H9 (cell line): ENCODE measurements around the gene CDK14. TPM values are rescaled to one million over a fixed set of nuclear protein-coding genes. Genes with fewer than 3 reads are reported as not detected.

ENCODE experiments used
- DNase-seq: peaks from one replicate; pipeline ENCODE4 v3.0.0-alpha.2; 2017
- H2AFZ ChIP-seq: one replicate; pipeline ENCODE4 v1.6.1; 2013; ENCODE audit warnings: mild to moderate bottlenecking, low read length, control low read depth, moderate library complexity
- H2AK5ac ChIP-seq: 2 replicates; pipeline ENCODE4 v1.6.1; 2013; ENCODE audit warnings: low read length, control low read depth, mixed read lengths; ENCODE audit not compliant: insufficient read length
- H2BK120ac ChIP-seq: one replicate; pipeline ENCODE4 v1.6.1; 2013; ENCODE audit warnings: low read depth, mild to moderate bottlenecking, low read length, control low read depth, inconsistent platforms; ENCODE audit not compliant: poor library complexity, severe bottlenecking
- H2BK12ac ChIP-seq: 2 replicates; pipeline ENCODE4 v1.6.1; 2013; ENCODE audit warnings: low read length, control low read depth, mixed read lengths, low read depth; ENCODE audit not compliant: insufficient read length
- H2BK15ac ChIP-seq: 2 replicates; pipeline ENCODE4 v1.6.1; 2013; ENCODE audit warnings: low read depth, low read length, control low read depth
- H2BK20ac ChIP-seq: one replicate; pipeline ENCODE4 v1.6.1; 2013; ENCODE audit warnings: low read depth, mild to moderate bottlenecking, low read length, control low read depth, inconsistent platforms; ENCODE audit not compliant: poor library complexity, severe bottlenecking
- H2BK5ac ChIP-seq: 2 replicates; pipeline ENCODE4 v1.6.1; 2013; ENCODE audit warnings: low read length, control low read depth, mixed read lengths; ENCODE audit not compliant: insufficient read length
- H3K14ac ChIP-seq: 2 replicates; pipeline ENCODE4 v1.6.1; 2013; ENCODE audit warnings: low read length, control low read depth; ENCODE audit not compliant: insufficient read depth
- H3K18ac ChIP-seq: 2 replicates; pipeline ENCODE4 v1.6.1; 2013; ENCODE audit warnings: low read depth, mild to moderate bottlenecking, mixed read lengths, low read length, control low read depth; ENCODE audit not compliant: insufficient read length
- H3K23ac ChIP-seq: 2 replicates; pipeline ENCODE4 v1.6.1; 2013; ENCODE audit warnings: low read length, control low read depth, mixed read lengths, low read depth; ENCODE audit not compliant: insufficient read length
- H3K23me2 ChIP-seq: 2 replicates; pipeline ENCODE4 v1.6.1; 2013; ENCODE audit warnings: low read depth, mild to moderate bottlenecking, mixed read lengths, low read length, control low read depth; ENCODE audit not compliant: insufficient read length, poor library complexity, severe bottlenecking
- H3K27ac ChIP-seq: 2 replicates; pipeline ENCODE4 v1.5.1; 2013; ENCODE audit warnings: low read length, control low read depth, mixed read lengths, low read depth; ENCODE audit not compliant: insufficient read length
- H3K27me3 ChIP-seq: 2 replicates; pipeline ENCODE4 v1.6.1; 2013; ENCODE audit warnings: low read length, control low read depth, inconsistent platforms; ENCODE audit not compliant: insufficient read depth
- H3K4ac ChIP-seq: 2 replicates; pipeline ENCODE4 v1.6.1; 2013; ENCODE audit warnings: low read depth, mild to moderate bottlenecking, control low read depth, inconsistent platforms, low read length, moderate library complexity
- H3K4me1 ChIP-seq: 2 replicates; pipeline ENCODE4 v1.6.1; 2013; ENCODE audit warnings: low read length, control low read depth, inconsistent platforms; ENCODE audit not compliant: insufficient read depth
- H3K4me2 ChIP-seq: 2 replicates; pipeline ENCODE4 v1.6.1; 2013; ENCODE audit warnings: low read length, control low read depth, mixed read lengths; ENCODE audit not compliant: insufficient read length, insufficient read depth
- H3K56ac ChIP-seq: 2 replicates; pipeline ENCODE4 v1.6.1; 2013; ENCODE audit warnings: low read depth, mild to moderate bottlenecking, mixed read lengths, low read length, control low read depth; ENCODE audit not compliant: insufficient read length
- H3K79me1 ChIP-seq: 2 replicates; pipeline ENCODE4 v1.6.1; 2013; ENCODE audit warnings: low read depth, mild to moderate bottlenecking, moderate library complexity, low read length, control low read depth, inconsistent platforms; ENCODE audit not compliant: insufficient read depth, poor library complexity, severe bottlenecking
- H3K79me2 ChIP-seq: 2 replicates; pipeline ENCODE4 v1.6.1; 2013; ENCODE audit warnings: low read length, control low read depth, inconsistent platforms; ENCODE audit not compliant: insufficient read depth
- H3K9ac ChIP-seq: 2 replicates; pipeline ENCODE4 v1.6.1; 2013; ENCODE audit warnings: low read length, control low read depth, mixed read lengths; ENCODE audit not compliant: insufficient read length; ENCODE audit errors: extremely low read depth
- H3K9me3 ChIP-seq: one replicate; pipeline ENCODE4 v1.6.1; 2013; ENCODE audit warnings: low read depth, low read length, inconsistent platforms; ENCODE audit not compliant: control insufficient read depth
- H3T11ph ChIP-seq: one replicate; pipeline ENCODE4 v1.6.1; 2013; ENCODE audit warnings: mild to moderate bottlenecking, low read length, control low read depth, inconsistent platforms
- H4K20me1 ChIP-seq: one replicate; pipeline ENCODE4 v1.6.1; 2013; ENCODE audit not compliant: control insufficient read depth, insufficient read length, insufficient read depth
- H4K5ac ChIP-seq: 2 replicates; pipeline ENCODE4 v1.6.1; 2013; ENCODE audit warnings: low read depth, mild to moderate bottlenecking, mixed read lengths, low read length, control low read depth; ENCODE audit not compliant: insufficient read length
- H4K8ac ChIP-seq: replicated peaks from 2 replicates; pipeline ENCODE4 v1.6.1; 2013; ENCODE audit warnings: low read length, control low read depth, mixed read lengths, low read depth; ENCODE audit not compliant: insufficient read length
- H4K91ac ChIP-seq: 2 replicates; pipeline ENCODE4 v1.6.1; 2013; ENCODE audit warnings: low read depth, mild to moderate bottlenecking, moderate library complexity, mixed read lengths, low read length, control low read depth; ENCODE audit not compliant: insufficient read length
- H3K27ac Mint-ChIP-seq, 3 experiments: 2 replicates in 2 of 3; 3 replicates in 1 of 3; pipeline ENCODE4 v1.8.0; 2020 to 2021; ENCODE audit warnings: mixed read lengths in 3 of 3, mild to moderate bottlenecking in 1 of 3, moderate library complexity in 1 of 3
- H3K27me3 Mint-ChIP-seq: 2 replicates; pipeline ENCODE4 v1.8.0; 2021; ENCODE audit warnings: low read depth, mild to moderate bottlenecking, moderate library complexity, mixed read lengths
- H3K36me3 Mint-ChIP-seq, 3 experiments: 2 replicates in 2 of 3; 3 replicates in 1 of 3; pipeline ENCODE4 v1.8.0; 2020 to 2021; ENCODE audit warnings: low read depth in 3 of 3, mixed read lengths in 3 of 3; ENCODE audit not compliant: insufficient read depth in 1 of 3
- H3K4me1 Mint-ChIP-seq, 2 experiments: 2 replicates each; pipeline ENCODE4 v1.8.0; 2020; ENCODE audit warnings: mixed read lengths in 2 of 2
- H3K4me3 Mint-ChIP-seq, 2 experiments: 2 replicates in 1 of 2; 3 replicates in 1 of 2; pipeline ENCODE4 v1.8.0; 2020 to 2021; ENCODE audit warnings: mild to moderate bottlenecking in 2 of 2, mixed read lengths in 2 of 2, moderate library complexity in 1 of 2
- H3K9me3 Mint-ChIP-seq, 2 experiments: 2 replicates in 1 of 2; 3 replicates in 1 of 2; pipeline ENCODE4 v1.8.0; 2020; ENCODE audit warnings: mild to moderate bottlenecking in 2 of 2, mixed read lengths in 2 of 2, moderate library complexity in 1 of 2
- WGBS: extraction: QIAGEN DNeasy Blood & Tissue Kit; methylation state at CpG from one replicate; pipeline ENCODE4 v1.1.7; 2013; ENCODE audit warnings: missing lambda C conversion rate, low lambda C conversion rate, mixed read lengths; ENCODE audit not compliant: insufficient read length; ENCODE audit errors: extremely low coverage; 5-methylcytosine and 5-hydroxymethylcytosine counted together
- total RNA-seq: library from RNA; stranded (reverse); gene quantifications from 2 replicates; pipeline ENCODE4 v1.2.1, GENCODE V29; 2021
- TF ChIP-seq, protein P1 (sequence below): fragments of 200-600 bp; sonication (generic); conservative IDR thresholded peaks from 3 replicates; pipeline ENCODE4 v1.8.0; 2021; ENCODE audit warnings: antibody characterized with exemption, mild to moderate bottlenecking

Gene CDK14
- total RNA-seq, 1 experiment from 2014 or later, result 23.9 TPM

DNA sequence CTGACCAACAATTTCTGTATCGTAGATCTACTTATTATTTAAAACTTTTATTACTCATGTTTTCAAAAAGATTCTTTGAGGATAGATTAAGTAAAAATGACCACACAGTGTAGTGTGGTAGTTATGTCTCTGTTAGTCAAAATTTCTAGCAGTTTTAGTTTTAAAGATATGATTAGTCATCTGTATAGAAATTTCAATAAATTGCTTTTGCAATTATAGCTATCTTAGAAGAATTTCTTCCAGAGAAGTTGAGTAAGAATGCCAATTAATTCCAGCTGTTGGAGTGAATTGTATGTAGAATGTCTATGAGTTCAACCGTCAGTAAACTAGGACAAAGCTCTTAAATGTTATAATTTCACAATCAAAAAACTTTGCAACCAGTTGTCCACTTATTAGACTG is 229.7 kb downstream of the CDK14 start:
- H2BK5ac ChIP-seq, result no peak overlapping the region
- H4K8ac ChIP-seq, result no peak overlapping the region
- H3K4me2 ChIP-seq, result no peak overlapping the region
- H3K23me2 ChIP-seq, result no peaks in the 10 kb centered on the region
- H3K4me3 Mint-ChIP-seq, result no peak overlapping the region
- H2BK12ac ChIP-seq, result no peak overlapping the region
- H3K27ac ChIP-seq, result no peak overlapping the region
- no peaks in the 10 kb centered on the region; the same call in 1 of the 2 replicates for H3K4me1 ChIP-seq
- no peak overlapping the region for H3T11ph ChIP-seq
- H2AFZ ChIP-seq, result no peak overlapping the region
- no peak for DNase-seq
- no peaks in the 10 kb centered on the region for H3K27me3 Mint-ChIP-seq
- TF ChIP-seq, protein P1, sequence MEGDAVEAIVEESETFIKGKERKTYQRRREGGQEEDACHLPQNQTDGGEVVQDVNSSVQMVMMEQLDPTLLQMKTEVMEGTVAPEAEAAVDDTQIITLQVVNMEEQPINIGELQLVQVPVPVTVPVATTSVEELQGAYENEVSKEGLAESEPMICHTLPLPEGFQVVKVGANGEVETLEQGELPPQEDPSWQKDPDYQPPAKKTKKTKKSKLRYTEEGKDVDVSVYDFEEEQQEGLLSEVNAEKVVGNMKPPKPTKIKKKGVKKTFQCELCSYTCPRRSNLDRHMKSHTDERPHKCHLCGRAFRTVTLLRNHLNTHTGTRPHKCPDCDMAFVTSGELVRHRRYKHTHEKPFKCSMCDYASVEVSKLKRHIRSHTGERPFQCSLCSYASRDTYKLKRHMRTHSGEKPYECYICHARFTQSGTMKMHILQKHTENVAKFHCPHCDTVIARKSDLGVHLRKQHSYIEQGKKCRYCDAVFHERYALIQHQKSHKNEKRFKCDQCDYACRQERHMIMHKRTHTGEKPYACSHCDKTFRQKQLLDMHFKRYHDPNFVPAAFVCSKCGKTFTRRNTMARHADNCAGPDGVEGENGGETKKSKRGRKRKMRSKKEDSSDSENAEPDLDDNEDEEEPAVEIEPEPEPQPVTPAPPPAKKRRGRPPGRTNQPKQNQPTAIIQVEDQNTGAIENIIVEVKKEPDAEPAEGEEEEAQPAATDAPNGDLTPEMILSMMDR, result no peak
- peaks cover 22 to 23% of the 10 kb centered on the region in 2 experiments for H3K9me3 Mint-ChIP-seq
- 0 out of 2 replicates have a peak, but pooled peaks cover 1% of the 10 kb centered on the region for H3K79me2 ChIP-seq
- H3K27ac Mint-ChIP-seq, result no peak overlapping the region
- no peak overlapping the region for H3K14ac ChIP-seq
- H4K5ac ChIP-seq, result no peak overlapping the region
- H3K18ac ChIP-seq, result no peak overlapping the region
- no peak overlapping the region for H3K4ac ChIP-seq
- peaks cover 4 to 11% of the 10 kb centered on the region in 2 experiments for H3K4me1 Mint-ChIP-seq
- peaks cover 19 to 27% (median 25%) of the 10 kb centered on the region in 3 experiments for H3K36me3 Mint-ChIP-seq
- H2BK120ac ChIP-seq, result no peak overlapping the region
- no peaks in the 10 kb centered on the region for H4K20me1 ChIP-seq
- no peaks in the 10 kb centered on the region for H3K79me1 ChIP-seq
- H3K9ac ChIP-seq, result no peak overlapping the region
- H2BK15ac ChIP-seq, result no peak overlapping the region
- no peak overlapping the region for H3K56ac ChIP-seq
- no peaks in the 10 kb centered on the region for H3K27me3 ChIP-seq
- H3K23ac ChIP-seq, result no peak overlapping the region
- H2AK5ac ChIP-seq, result no peak overlapping the region
- H2BK20ac ChIP-seq, result no peak overlapping the region
- no peak overlapping the region for H4K91ac ChIP-seq
- no CpG with 5 or more reads among the region's 2 CpGs for WGBS
- H3K9me3 ChIP-seq, result peaks cover 4% of the 10 kb centered on the region
